Endothelial cell (in vitro differentiated cells): Measurements from ENCODE around the gene WFIKKN2. TPM values are rescaled to one million over a fixed set of nuclear protein-coding genes. Genes with fewer than 3 reads are reported as not detected.

Experiments used
- DNase-seq: peaks from one replicate; pipeline ENCODE4 v3.0.0; 2021; ENCODE audit warnings: low spot score
- H3K27ac Mint-ChIP-seq: one replicate; pipeline ENCODE4 v1.8.0; 2021; ENCODE audit warnings: mixed read lengths, inconsistent platforms; ENCODE audit not compliant: unreplicated experiment
- H3K27me3 Mint-ChIP-seq: one replicate; pipeline ENCODE4 v1.8.0; 2021; ENCODE audit warnings: mild to moderate bottlenecking, moderate library complexity, mixed read lengths, inconsistent platforms; ENCODE audit not compliant: unreplicated experiment
- H3K36me3 Mint-ChIP-seq: one replicate; pipeline ENCODE4 v1.8.0; 2021; ENCODE audit warnings: mild to moderate bottlenecking, low read depth, mixed read lengths, inconsistent platforms; ENCODE audit not compliant: unreplicated experiment
- H3K4me1 Mint-ChIP-seq: one replicate; pipeline ENCODE4 v1.8.0; 2021; ENCODE audit warnings: mild to moderate bottlenecking, mixed read lengths, inconsistent platforms; ENCODE audit not compliant: unreplicated experiment
- H3K4me3 Mint-ChIP-seq: one replicate; pipeline ENCODE4 v1.8.0; 2021; ENCODE audit warnings: mild to moderate bottlenecking, mixed read lengths, inconsistent platforms; ENCODE audit not compliant: unreplicated experiment
- H3K9me3 Mint-ChIP-seq: one replicate; pipeline ENCODE4 v1.8.0; 2021; ENCODE audit warnings: mixed read lengths, inconsistent platforms; ENCODE audit not compliant: unreplicated experiment
- total RNA-seq: library from RNA; stranded (reverse); fragmentation: NEBNext Ultra II Directional; extraction: Animal tissue kit (Norgen Biotek cat#: 25700); gene quantifications from one replicate; pipeline ENCODE4 v1.2.1, GENCODE V29; 2021; ENCODE audit not compliant: unreplicated experiment
- TF ChIP-seq, protein P1 (sequence below): fragments of 200-600 bp; sonication (generic); IDR thresholded peaks from one replicate; pipeline ENCODE4 v1.5.0; 2021; ENCODE audit warnings: antibody characterized with exemption; ENCODE audit not compliant: unreplicated experiment

WFIKKN2 gene
- total RNA-seq, 1 donor from 2014 or later, result not detected

DNA sequence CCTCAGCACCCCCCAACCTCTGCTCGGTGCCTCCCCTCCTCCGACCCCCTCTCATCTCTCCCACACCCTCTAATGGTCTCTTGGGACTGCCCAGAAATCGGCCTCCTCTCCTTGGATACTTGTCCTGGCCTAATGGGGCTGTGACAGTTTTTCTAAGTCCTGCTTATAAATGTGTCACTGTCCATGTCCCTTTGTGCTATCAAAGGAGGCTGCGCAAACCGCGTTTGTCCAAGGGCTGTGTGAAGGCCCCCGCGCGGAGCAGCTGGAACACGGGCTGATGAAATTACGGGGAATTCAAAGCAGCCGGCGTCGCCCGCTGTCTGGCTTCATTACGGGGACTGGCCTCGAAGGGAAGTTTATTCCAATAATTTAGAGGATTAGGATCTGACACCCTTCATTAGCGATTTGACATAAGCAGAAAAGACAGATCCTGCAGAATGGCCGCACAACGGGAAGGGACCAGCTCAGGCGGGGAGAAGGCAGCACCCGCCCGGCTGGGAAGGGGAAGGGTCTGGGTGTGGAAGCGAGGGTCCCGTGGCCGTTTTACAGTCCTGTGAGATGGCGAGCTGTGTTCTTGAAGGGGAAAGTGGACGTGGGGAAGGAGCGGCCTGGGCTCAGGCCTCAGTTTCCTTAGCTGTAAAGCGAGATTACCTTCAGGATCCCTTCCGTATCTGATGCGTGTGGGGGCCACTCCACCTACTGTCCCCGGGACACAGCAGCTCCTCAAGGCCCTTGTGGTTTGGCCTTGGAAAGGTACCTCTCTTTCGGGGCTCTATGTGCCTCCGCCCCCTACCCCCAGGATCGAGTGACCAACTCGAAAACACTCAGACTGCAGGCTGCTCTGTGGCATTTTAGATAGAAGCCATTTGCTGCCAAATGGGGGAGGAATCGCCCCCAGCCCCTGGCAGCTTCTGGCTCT, 1.6 kb upstream of the WFIKKN2 start:
- TF ChIP-seq, protein P1, sequence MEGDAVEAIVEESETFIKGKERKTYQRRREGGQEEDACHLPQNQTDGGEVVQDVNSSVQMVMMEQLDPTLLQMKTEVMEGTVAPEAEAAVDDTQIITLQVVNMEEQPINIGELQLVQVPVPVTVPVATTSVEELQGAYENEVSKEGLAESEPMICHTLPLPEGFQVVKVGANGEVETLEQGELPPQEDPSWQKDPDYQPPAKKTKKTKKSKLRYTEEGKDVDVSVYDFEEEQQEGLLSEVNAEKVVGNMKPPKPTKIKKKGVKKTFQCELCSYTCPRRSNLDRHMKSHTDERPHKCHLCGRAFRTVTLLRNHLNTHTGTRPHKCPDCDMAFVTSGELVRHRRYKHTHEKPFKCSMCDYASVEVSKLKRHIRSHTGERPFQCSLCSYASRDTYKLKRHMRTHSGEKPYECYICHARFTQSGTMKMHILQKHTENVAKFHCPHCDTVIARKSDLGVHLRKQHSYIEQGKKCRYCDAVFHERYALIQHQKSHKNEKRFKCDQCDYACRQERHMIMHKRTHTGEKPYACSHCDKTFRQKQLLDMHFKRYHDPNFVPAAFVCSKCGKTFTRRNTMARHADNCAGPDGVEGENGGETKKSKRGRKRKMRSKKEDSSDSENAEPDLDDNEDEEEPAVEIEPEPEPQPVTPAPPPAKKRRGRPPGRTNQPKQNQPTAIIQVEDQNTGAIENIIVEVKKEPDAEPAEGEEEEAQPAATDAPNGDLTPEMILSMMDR, result no peak
- DNase-seq, result no peak
- peaks cover 1% of the 10 kb centered on the region for H3K27me3 Mint-ChIP-seq
- H3K36me3 Mint-ChIP-seq, result no peaks in the 10 kb centered on the region
- H3K27ac Mint-ChIP-seq, result no peak overlapping the region
- H3K9me3 Mint-ChIP-seq, result no peaks in the 10 kb centered on the region
- no peak overlapping the region for H3K4me3 Mint-ChIP-seq
- H3K4me1 Mint-ChIP-seq, result peaks cover 6% of the 10 kb centered on the region

DNA sequence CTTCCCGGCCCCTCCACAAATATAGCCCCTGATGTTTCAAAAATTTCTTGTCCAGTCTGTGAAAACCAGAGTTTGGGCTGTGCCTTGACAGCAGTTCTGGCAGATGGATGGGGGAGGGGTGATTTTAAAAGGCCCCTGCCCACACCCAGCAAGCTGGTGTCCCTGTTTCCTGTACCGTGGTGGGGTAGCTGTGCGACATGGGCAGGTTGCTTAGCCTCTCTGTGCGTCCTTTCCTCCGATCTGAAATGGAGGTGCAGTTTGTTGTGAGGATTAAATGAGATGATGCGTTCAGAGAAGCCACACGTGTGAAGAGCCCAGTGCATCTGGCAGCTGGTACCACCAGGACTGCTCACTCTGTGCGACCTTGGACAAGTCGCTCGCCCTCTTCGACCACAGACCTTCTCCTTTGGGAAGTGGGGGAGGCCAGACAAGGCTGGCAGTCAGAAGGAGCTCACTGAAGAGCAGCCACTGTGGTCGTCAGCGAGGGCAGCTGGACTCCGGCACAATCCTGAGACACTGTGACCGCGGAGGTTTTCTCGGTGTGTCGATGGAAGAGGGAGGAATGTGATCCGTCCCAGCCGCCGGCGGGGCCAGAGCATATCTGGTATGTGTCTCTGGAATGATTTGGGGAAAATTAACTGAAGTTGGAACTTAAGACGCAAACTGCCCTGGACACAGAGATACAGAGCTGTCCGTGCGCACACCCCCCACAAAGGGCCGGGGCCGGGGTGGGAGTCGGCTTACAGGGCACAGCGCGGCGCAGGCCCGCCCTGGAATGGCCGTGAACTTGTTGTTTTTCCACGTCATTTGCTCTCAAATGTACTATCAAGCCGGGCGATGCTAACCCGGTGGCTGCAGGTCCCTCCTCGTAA, 721 bp upstream of the WFIKKN2 start:
- Mint-ChIP-seq H3K36me3 (no peaks in the 10 kb centered on the region), H3K4me3 (no peak overlapping the region), H3K27me3 (peaks cover 1% of the 10 kb centered on the region), H3K9me3 (no peaks in the 10 kb centered on the region), H3K27ac (no peak overlapping the region), H3K4me1 (no peaks in the 10 kb centered on the region)
- DNase-seq, result no peak
- TF ChIP-seq, protein P1, result no peak

DNA sequence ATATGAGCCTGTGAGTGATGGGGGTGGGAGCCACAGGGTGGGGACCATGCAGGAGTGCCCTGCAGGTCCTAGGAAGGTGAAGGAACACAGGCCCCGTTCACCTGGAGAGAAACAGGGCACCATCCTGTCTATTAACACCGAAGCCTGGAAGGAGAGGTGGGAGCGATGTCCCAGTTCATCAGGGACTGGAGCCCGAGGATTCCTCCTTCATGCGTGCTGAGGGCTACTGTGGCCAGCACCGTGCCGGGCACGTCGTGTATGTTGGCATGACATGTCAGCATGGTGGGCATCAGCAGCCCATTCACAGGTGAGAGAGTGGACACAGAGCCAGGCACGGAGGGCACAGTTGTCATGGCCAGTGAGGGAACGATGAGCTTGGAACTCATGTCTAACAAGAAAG, 1.4 kb downstream of the WFIKKN2 start:
- Mint-ChIP-seq H3K27ac (no peak overlapping the region), H3K9me3 (no peaks in the 10 kb centered on the region), H3K27me3 (peaks cover 1% of the 10 kb centered on the region), H3K36me3 (no peaks in the 10 kb centered on the region), H3K4me1 (no peaks in the 10 kb centered on the region), H3K4me3 (no peak overlapping the region)
- TF ChIP-seq, protein P1, result no peak
- no peak for DNase-seq

DNA sequence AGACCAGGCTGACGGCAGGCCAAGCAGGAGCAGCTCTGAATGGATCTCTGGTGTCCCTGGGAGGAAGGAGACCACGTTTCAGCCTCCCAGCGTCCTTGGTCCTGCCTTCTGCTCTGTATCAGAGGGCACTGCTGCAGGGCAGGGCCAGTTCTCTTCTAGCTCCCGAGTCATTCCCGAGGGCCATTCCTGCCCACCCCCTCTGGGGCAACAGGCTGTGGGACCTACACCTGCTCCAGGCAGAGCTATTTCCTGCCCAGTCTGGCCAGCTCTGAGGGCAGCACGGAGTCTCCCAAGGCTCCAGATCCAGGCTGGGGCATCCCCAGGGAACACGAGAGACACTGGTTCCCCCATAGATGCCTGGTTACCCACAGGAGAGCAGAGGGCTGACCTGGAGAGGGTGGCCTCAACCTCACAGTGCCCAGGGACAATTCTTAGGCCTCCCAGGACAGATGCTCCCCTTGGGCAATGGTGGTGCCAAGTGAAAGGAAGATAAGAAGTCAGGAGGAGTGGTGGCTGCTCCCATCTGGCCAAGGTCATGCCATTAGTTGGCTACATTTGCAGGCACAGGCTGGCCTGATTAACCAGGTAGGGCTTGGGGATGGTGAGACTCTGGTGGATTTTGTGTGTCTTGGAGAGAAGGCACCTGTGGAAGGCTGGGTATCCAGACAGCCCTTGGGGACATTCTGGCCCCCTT, 2.0 kb downstream of the WFIKKN2 start:
- Mint-ChIP-seq H3K27me3 (peaks cover 1% of the 10 kb centered on the region), H3K9me3 (no peaks in the 10 kb centered on the region), H3K4me3 (no peak overlapping the region), H3K27ac (no peak overlapping the region), H3K36me3 (no peaks in the 10 kb centered on the region), H3K4me1 (no peaks in the 10 kb centered on the region)
- DNase-seq, result no peak
- TF ChIP-seq, protein P1, result no peak
